ENCODE data around the gene CCDC9.

CCDC9 gene

DNA sequence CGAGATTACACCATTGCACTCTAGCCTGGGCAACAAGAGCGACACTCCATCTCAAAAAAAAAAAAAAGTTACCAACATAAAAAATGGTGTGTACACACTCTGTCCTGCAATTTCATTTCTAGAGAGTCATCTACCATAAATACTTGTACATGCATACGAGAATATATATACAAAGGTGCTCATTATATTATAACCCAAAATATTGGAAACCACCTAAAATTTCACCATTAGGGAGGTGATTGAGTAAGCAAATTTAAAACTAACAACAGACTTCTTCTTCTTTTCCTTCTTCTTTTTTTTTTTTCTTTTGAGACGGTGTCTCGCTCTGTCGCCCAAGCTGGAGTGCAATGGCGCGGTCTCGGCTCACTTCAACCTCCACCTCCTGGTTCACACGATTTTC is 45.9 kb downstream of the CCDC9 start:
- DNase-seq, result no peak

- DNase-seq, result no peak
Observed at GRCh38 chr19:47303966-47304365, 47.6 kb downstream of the CCDC9 start.

DNA sequence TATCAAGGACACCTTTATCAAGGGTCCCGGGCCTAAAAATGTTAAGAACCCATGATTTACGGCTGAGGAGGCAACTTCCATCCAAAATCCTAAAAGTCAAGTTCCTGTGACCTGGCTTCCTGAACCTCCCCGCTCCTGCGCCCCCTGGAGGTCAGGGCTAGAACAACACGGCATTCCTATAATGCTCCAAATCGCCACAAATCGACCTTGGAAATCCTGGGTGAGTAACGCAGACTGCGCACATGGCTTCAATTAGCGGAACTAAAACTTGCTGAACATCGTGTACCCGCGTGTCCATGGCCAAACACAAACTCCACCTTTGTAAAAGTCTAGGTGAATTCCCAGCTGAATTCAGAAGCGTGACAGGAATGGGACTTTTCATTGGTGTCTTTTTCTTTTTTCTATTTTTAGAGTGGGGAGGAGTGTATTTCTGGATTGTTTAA is 49.0 kb downstream of the CCDC9 start:
- peak; percentile 57 for DNase-seq

- no peak for DNase-seq
Observed at GRCh38 chr19:47306303-47306702, 50.0 kb downstream of the CCDC9 start.

DNA sequence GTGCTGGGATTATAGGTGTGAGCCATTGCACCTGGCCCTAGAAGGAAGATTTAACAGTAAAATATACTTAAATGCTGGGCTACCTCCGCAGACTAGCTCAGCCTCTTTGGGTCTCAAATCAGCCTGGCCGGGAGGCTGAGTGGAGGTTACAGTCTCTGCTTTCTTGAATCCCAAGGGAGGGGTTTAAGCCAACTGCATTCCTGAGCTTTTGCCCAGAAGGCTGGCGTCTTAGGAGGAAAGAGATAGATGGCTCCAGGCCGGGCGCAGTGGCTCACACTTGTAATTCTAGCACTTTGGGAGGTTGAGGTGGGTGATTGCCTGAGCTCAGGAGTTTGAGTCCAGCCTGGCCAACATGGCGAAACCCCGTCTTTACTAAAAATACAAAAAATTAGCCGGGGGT is 52.7 kb downstream of the CCDC9 start:
- no peak for DNase-seq

GRCh38 chr19:47309608-47310007 is 53.3 kb downstream of the CCDC9 start, which contains the start of gene C5AR1:
TSS of gene C5AR1 (plus strand) at chr19:47309861. CDS start at chr19:47309896, 35 bp downstream.
- no peak for DNase-seq

- DNase-seq, result no peak
Observed at GRCh38 chr19:47310323-47310722, 54.0 kb downstream of the CCDC9 start.

DNA sequence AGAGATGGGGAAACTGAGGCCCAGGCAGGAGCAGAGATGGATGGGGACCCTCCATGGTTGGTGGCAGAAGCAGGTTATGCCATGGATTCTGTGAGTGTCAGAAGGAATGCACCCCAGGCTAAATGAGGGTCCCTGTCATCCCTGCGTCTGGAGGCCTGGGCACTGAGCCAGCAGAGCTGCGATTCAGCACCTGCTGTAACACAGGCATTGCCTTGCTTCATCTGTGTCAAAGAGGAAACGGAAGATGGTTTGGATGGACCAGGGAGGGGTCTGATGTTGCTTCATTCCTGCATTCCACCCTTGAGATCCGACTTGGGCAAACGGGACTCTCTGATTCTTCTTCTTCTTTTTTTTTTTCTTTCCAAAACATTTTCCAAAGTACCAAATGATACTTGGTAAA is 54.5 kb downstream of the CCDC9 start:
- DNase-seq, result no peak

- no peak for DNase-seq
Observed at GRCh38 chr19:47312366-47313006, 56.2 kb downstream of the CCDC9 start.

DNA sequence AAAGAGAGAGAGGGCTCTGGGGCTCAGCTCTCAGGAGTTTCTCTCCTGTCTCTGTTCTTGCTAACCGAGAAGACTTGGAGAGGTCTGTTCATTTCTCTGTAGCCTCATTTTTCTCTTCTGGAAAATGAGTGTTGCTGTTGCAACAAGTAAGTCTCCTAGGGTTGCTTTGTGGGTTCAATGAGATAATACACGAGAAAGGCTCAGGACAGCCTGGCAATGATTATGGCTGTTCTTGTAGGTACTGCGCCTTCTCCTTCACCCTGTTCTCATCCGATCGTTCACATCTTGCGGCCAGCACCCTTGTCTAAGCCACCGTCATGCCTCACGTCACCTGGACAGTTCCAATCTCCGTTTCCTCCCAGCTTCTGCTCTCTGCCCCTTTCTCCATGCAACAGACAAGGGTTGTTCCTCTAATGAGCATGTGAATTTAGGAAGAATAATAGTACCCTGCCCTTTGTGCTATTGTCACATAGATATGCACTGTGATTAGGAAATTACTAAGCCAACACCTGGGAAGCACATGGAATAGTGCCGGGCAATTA is 57.5 kb downstream of the CCDC9 start:
- no peak for DNase-seq

DNA sequence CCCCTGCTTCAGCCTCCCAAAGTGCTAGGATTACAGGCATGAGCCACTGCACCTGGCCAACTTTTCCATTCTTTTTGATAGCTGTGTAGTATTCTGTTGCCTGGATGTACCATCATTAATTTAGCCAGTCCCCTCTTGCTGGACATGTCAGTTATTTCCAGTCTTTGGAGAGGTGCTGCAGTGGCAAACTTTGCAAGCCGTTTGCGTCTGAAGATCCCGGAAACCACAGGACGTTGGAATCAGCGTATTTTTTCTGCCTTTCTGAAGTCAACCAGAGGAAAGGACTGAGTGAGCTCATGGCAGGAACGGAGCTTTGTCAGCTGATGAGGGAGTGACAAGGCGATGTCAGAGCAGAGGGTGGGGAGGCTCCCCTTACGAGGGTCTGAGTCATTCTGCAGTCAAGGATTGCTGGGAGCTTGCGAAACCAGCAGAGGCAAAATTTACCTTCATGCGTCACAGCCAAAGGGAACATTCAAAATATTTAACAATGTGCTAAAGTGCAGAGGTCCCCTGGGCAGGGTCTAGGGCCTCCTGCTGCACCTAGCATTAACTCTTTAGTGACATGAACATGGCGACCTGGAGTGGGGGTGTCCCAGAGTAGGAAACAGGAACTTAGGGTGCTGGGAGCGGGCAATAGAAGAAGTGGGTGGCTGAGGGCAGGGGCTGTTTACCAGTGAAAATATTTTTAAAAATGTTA is 58.9 kb downstream of the CCDC9 start:
- DNase-seq, result peak; percentile 23

GRCh38 chr19:47316513-47316912 is 60.2 kb downstream of the CCDC9 start:
- DNase-seq, result no peak

DNA sequence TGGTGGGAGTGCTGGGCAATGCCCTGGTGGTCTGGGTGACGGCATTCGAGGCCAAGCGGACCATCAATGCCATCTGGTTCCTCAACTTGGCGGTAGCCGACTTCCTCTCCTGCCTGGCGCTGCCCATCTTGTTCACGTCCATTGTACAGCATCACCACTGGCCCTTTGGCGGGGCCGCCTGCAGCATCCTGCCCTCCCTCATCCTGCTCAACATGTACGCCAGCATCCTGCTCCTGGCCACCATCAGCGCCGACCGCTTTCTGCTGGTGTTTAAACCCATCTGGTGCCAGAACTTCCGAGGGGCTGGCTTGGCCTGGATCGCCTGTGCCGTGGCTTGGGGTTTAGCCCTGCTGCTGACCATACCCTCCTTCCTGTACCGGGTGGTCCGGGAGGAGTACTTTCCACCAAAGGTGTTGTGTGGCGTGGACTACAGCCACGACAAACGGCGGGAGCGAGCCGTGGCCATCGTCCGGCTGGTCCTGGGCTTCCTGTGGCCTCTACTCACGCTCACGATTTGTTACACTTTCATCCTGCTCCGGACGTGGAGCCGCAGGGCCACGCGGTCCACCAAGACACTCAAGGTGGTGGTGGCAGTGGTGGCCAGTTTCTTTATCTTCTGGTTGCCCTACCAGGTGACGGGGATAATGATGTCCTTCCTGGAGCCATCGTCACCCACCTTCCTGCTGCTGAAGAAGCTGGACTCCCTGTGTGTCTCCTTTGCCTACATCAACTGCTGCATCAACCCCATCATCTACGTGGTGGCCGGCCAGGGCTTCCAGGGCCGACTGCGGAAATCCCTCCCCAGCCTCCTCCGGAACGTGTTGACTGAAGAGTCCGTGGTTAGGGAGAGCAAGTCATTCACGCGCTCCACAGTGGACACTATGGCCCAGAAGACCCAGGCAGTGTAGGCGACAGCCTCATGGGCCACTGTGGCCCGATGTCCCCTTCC is 63.9 kb downstream of the CCDC9 start:
- no peak for DNase-seq
